Right atrium auricular region (tissue), 2 donors: Measurements from ENCODE around the gene SOWAHD. TPM values are rescaled to one million over a fixed set of nuclear protein-coding genes. Genes with fewer than 3 reads are reported as not detected.
A peak's percentile ranks its signal among the peaks of the same experiment; 100 is the strongest.
"Not testable (repeated sequence)": the region's sequence is repeated elsewhere in the genome, so short reads cannot be mapped to it uniquely, and the experiment has no call there.

Source experiments
- DNase-seq: peaks from one replicate; pipeline ENCODE4 v3.0.0-alpha.2; 2019; ENCODE audit warnings: low spot score
- H3K27ac ChIP-seq, 2 donors: fragments of 200-600 bp; sonication (generic); 1 replicate in 1 of 2; 2 replicates in 1 of 2; pipeline ENCODE4 v1.5.1; 2016 to 2019
- H3K27me3 ChIP-seq, 2 donors: fragments of 200-600 bp; sonication (generic); one replicate each; pipeline versions ENCODE4 v1.5.1 to v1.6.0; 2017 to 2019
- H3K36me3 ChIP-seq: fragments of 200-600 bp; sonication (generic); one replicate; pipeline ENCODE4 v1.5.1; 2016
- H3K4me1 ChIP-seq, 2 donors: fragments of 200-600 bp; sonication (generic); one replicate each; pipeline versions ENCODE4 v1.5.1 to v1.6.0; 2017 to 2019
- H3K4me3 ChIP-seq, 2 donors: fragments of 200-600 bp; sonication (generic); 1 replicate in 1 of 2; 2 replicates in 1 of 2; pipeline ENCODE4 v1.5.1; 2017 to 2019; ENCODE audit warnings: mild to moderate bottlenecking in 1 of 2, moderate library complexity in 1 of 2
- H3K9me3 ChIP-seq, 2 donors: fragments of 200-600 bp; sonication (generic); one replicate each; pipeline ENCODE4 v1.5.1; 2019
- total RNA-seq, 2 donors: library from RNA; depleted of rRNA; stranded (reverse); fragments of >200 nt; gene quantifications; one replicate each; pipeline ENCODE4 v1.1.0, GENCODE V29; 2016
- TF ChIP-seq, protein P1 (sequence below), 2 donors: fragments of 200-600 bp; sonication (generic); IDR thresholded peaks; one replicate each; pipeline ENCODE4 v1.5.1; 2019; ENCODE audit warnings: antibody characterized with exemption in 2 of 2

SOWAHD gene
- total RNA-seq, 2 donors from 2014 or later: not detected

DNA sequence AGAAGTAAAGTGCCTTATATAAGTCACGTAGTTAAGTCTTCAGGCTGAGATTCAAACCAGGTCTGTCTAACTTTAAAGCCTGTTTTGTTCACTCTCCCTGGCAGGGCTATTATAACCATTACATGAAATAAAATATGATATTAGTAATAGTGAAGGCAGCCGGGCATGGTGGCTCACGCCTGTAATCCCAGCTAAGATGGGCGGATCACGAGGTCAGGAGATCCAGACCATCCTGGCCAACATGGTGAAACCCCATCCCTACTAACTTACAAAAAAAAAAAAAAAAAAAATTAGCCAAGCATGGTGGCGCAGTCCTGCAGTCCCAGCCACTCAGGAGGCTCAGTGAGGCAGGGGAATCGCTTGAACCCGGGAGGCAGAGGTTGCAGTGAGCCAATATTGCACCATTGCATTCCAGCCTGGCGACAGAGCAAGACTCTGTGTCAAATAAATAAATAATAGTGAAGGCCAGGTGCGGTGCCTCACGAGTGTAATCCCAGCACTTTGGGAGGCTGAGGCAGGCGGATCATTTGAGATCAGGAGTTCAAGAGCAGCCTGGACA is 22.1 kb upstream of the SOWAHD start:
- H3K27ac ChIP-seq: no peak overlapping the region
- no peaks in the 10 kb centered on the region for H3K4me1 ChIP-seq
- H3K27me3 ChIP-seq: no peaks in the 10 kb centered on the region
- DNase-seq: no peak
- TF ChIP-seq, protein P1, sequence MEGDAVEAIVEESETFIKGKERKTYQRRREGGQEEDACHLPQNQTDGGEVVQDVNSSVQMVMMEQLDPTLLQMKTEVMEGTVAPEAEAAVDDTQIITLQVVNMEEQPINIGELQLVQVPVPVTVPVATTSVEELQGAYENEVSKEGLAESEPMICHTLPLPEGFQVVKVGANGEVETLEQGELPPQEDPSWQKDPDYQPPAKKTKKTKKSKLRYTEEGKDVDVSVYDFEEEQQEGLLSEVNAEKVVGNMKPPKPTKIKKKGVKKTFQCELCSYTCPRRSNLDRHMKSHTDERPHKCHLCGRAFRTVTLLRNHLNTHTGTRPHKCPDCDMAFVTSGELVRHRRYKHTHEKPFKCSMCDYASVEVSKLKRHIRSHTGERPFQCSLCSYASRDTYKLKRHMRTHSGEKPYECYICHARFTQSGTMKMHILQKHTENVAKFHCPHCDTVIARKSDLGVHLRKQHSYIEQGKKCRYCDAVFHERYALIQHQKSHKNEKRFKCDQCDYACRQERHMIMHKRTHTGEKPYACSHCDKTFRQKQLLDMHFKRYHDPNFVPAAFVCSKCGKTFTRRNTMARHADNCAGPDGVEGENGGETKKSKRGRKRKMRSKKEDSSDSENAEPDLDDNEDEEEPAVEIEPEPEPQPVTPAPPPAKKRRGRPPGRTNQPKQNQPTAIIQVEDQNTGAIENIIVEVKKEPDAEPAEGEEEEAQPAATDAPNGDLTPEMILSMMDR (IDR thresholded peaks at IDR 0.05): no peak
- no peaks in the 10 kb centered on the region for H3K36me3 ChIP-seq
- no peaks in the 10 kb centered on the region for H3K9me3 ChIP-seq
- no peak overlapping the region for H3K4me3 ChIP-seq

DNA sequence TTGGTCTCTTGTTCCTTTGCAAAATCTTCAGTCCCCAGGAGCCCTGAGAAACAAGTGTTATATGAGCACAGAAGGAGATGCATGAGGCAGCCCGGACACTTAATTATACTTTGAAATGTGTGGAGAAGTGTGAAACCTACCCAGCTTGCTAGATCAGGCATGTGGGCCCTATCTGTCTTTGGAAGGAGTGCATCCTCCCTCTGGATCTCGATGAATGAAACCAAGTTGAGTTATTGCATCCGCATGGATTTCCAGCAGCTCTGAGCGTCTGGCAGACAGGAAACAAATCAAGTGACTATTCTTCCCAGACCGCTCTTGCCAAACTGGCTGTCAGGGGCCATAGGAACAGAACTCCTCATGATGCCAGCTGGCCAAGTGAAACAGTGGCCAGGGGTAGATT is 19.6 kb upstream of the SOWAHD start:
- DNase-seq: no peak
- Histone ChIP-seq H3K9me3 (no peaks in the 10 kb centered on the region), H3K27me3 (no peaks in the 10 kb centered on the region), H3K4me3 (no peak overlapping the region), H3K36me3 (no peaks in the 10 kb centered on the region), H3K4me1 (no peaks in the 10 kb centered on the region), H3K27ac (no peak overlapping the region)
- TF ChIP-seq, protein P1 (IDR thresholded peaks at IDR 0.05): no peak

DNA sequence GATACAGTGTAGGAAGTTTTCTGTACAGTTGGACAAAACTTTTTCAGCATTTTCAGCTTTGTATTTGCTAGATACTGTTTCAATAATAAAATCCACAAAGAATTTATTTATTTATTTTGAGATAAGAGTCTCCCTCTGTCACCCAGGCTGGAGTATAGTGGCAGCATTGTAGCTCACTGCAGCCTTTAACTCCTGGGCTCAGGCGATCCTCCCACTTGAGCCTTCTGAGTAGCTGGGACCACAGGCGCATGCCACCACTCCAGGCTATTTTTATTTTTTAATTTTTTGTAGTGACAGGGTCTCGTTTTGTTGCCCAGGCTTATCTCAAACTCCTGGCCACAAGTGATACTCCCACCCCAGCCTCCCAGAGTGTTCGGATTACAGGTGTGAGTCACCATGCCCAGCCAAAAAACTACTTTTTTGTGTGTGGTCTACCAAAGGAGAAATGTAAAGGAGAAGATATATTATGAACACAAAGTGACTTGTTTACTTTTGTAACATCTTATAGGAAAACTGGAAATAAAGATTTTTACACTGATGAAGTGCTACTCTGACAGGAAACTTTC is 13.0 kb upstream of the SOWAHD start:
- Histone ChIP-seq H3K27ac (no peak overlapping the region), H3K4me3 (no peak overlapping the region), H3K9me3 (no peaks in the 10 kb centered on the region), H3K27me3 (no peaks in the 10 kb centered on the region), H3K4me1 (no peaks in the 10 kb centered on the region), H3K36me3 (no peaks in the 10 kb centered on the region)
- no peak for DNase-seq
- TF ChIP-seq, protein P1 (IDR thresholded peaks at IDR 0.05): no peak

DNA sequence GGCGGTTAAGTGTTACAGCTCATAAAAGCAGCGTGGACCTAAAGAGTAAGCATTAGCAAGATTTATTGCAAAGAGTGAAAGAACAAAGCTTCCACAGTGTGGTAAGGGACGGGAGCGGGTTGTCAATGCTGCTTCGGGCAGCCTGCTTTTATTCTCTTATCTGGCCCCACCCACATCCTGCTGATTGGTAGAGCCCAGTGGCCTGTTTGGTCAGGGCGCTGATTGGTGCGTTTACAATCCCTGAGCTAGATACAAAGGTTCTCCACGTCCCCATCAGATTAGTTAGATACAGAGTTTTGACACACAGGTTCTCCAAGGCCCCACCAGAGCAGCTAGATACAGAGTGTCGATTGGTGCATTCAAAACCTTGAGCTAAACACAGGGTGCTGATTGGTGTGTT is 8.3 kb upstream of the SOWAHD start:
- DNase-seq, H3K27ac ChIP-seq, H3K27me3 ChIP-seq: not testable (repeated sequence)

DNA sequence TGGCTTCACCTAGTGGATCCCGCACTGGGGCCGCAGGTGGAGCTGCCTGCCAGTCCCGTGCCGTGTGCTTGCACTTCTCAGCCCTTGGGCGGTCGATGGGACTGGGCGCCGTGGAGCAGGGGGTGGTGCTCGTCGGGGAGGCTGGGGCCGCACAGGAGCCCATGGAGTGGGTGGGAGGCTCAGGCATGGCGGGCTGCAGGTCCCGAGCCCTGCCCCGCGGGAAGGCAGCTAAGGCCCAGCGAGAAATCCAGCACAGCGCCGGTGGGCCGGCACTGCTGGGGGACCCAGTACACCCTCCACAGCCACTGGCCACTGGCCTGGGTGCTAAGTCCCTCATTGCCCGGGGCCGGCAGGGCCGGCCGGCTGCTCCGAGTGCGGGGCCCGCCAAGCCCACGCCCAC is 7.6 kb upstream of the SOWAHD start:
- not testable (repeated sequence) for H3K27ac ChIP-seq, H3K4me1 ChIP-seq, H3K27me3 ChIP-seq, H3K36me3 ChIP-seq, DNase-seq, H3K4me3 ChIP-seq, H3K9me3 ChIP-seq

More for the DNA sequence above, 8.3 kb upstream of the SOWAHD start:
- not testable (repeated sequence) for H3K36me3 ChIP-seq, H3K9me3 ChIP-seq, H3K4me1 ChIP-seq, H3K4me3 ChIP-seq

DNA sequence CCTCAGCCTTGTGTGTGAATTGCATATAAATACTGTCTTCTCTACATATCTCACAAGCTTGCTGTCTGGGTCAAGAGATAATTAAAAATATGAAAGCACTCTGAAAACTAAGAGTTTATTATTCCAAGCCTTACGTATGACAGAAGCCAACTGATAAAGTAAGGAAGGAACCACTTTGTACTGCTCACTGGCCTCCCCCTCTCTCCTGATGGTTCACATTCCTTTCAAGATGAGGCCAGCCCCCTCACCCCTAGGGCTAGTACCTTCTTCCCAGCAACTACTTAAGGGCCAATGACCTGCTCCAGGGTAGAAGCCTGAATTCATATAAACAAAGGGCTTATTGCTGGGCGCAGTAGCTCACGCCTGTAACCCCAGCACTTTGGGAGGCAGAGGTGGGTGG is 5.4 kb upstream of the SOWAHD start:
- H3K36me3 ChIP-seq: no peaks in the 10 kb centered on the region
- no peak overlapping the region for H3K27ac ChIP-seq
- H3K4me3 ChIP-seq: no peak overlapping the region
- H3K27me3 ChIP-seq: no peaks in the 10 kb centered on the region
- TF ChIP-seq, protein P1 (IDR thresholded peaks at IDR 0.05): no peak
- DNase-seq: no peak
- H3K9me3 ChIP-seq: no peaks in the 10 kb centered on the region
- peaks cover 0 to 1% of the 10 kb centered on the region in 2 donors for H3K4me1 ChIP-seq

DNA sequence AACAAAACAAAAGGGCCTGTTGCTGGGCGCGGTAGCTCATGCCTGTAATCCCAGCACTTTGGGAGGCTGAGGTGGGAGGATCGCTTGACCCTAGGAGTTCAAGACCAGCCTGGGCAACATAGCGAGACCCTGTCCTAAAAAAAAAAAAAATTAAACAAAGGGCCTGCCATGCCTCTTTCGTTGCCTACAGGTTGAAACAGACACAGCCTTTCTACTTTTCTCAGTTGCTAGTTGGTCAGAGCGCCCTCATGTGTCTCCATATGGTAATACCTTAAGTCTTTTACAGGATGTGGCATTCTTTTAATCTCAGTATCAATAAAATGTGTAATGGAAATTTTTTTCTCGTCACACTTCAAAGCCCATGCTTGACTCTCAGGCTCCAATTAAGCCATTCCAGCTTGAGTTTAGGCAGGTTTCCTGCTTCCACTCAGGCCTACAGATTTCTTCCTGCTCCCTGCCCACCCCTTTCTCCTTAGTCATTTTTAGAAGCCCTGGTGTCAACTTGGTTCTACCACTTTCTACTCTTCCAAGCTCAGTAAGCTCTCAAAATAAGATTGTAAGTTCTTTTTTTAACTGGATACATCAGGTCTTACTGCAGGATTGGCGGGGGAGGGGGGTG is 4.6 kb upstream of the SOWAHD start:
- Histone ChIP-seq H3K27ac (no peak overlapping the region), H3K4me3 (no peak overlapping the region), H3K9me3 (no peaks in the 10 kb centered on the region), H3K4me1 (peaks cover 0 to 9% of the 10 kb centered on the region in 2 donors), H3K27me3 (no peaks in the 10 kb centered on the region), H3K36me3 (no peaks in the 10 kb centered on the region)
- TF ChIP-seq, protein P1 (IDR thresholded peaks at IDR 0.05): peak in 1 of 2 donors; percentile 46
- DNase-seq: no peak
